GM23248 (cell line): Measurements from ENCODE around the gene GXYLT2.

Experiments used
- EZH2 ChIP-seq: fragments of 200-600 bp; sonication (generic); IDR thresholded peaks from 2 replicates; pipeline ENCODE4 v1.6.1; 2018; ENCODE audit warnings: antibody characterized with exemption, mild to moderate bottlenecking; ENCODE audit not compliant: insufficient read depth, poor library complexity, severe bottlenecking
- EZH2phosphoT487 ChIP-seq: fragments of 200-600 bp; sonication (generic); IDR thresholded peaks from 2 replicates; pipeline ENCODE4 v1.6.1; 2018; ENCODE audit warnings: antibody characterized with exemption, moderate library complexity, mild to moderate bottlenecking, low read depth; ENCODE audit not compliant: insufficient read depth

DNA sequence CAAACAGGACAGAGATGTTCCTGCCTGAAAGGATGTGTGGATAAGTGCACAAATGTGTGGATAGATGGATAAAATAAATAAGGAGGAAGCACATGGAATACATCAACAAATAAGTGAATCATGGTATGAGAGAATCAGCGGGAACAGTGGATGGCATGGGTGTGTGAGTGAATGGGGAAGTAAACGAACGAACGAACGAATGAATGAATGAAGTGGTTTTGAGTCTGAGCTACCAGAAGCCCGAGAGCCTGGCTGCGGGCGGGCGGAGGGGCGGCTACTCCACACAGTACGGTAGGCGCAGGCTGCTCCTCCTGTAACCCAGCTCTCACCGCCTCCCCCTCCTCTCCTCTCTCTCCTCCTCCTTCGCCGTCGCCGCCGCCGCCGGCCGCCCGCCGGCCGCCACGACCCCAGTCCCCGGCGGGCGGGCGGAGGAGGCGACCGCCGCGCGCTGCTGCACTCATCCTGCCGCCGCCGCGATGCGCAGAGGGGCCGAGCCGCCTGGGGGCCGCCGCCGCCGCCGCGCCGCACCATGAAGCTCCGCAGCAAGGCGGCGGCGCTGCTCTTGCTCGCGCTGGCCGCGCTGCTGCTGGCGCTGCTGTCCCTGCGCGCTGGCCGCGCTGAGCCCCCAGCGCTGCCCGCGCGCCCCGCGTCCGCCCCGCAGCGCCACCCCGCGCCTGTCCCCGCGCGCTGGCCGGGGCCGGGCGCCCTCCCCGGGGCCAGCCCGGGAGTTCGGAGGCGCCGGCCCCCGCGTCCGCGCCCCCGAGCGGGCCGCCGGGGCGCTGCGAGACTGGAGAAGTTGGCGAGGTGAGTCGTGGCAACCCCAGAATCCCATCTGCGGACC lies at the start of gene GXYLT2:
- TF ChIP-seq EZH2 (no peak), EZH2phosphoT487 (no peak)
